KMS-11 (cell line): ENCODE data around the gene RYR1.
A peak's percentile ranks its signal among the peaks of the same experiment; 100 is the strongest.

Source experiments
- H2AFZ ChIP-seq: fragments of 200-600 bp; sonication (generic); 2 replicates; pipeline ENCODE4 v1.6.1; 2016; ENCODE audit warnings: antibody characterized with exemption, mixed run types, low read depth
- H3K27ac ChIP-seq: fragments of 200-600 bp; sonication (generic); 2 replicates; pipeline ENCODE4 v1.6.1; 2016; ENCODE audit warnings: mild to moderate bottlenecking, mixed run types
- H3K27me3 ChIP-seq: fragments of 200-600 bp; sonication (generic); 2 replicates; pipeline ENCODE4 v1.6.1; 2017; ENCODE audit warnings: mild to moderate bottlenecking, low read depth, mixed run types, moderate library complexity; ENCODE audit not compliant: insufficient read depth
- H3K36me3 ChIP-seq: fragments of 200-600 bp; sonication (generic); 2 replicates; pipeline ENCODE4 v1.6.1; 2017; ENCODE audit warnings: mild to moderate bottlenecking, mixed run types; ENCODE audit not compliant: insufficient read depth
- H3K4me1 ChIP-seq: fragments of 200-600 bp; sonication (generic); 2 replicates; pipeline ENCODE4 v1.6.1; 2016; ENCODE audit warnings: mild to moderate bottlenecking, low read depth, mixed run types; ENCODE audit not compliant: poor library complexity, severe bottlenecking
- H3K4me2 ChIP-seq: fragments of 200-600 bp; sonication (generic); 2 replicates; pipeline ENCODE4 v1.7.0; 2016; ENCODE audit warnings: mild to moderate bottlenecking, mixed run types
- H3K4me3 ChIP-seq: fragments of 200-600 bp; sonication (generic); IDR thresholded peaks from 2 replicates; pipeline ENCODE4 v1.6.1; 2017; ENCODE audit warnings: low read depth, low read length, mixed read lengths; ENCODE audit not compliant: insufficient read depth
- H3K79me2 ChIP-seq: fragments of 200-600 bp; sonication (generic); 2 replicates; pipeline ENCODE4 v1.6.1; 2016; ENCODE audit warnings: low read depth, mixed run types; ENCODE audit not compliant: insufficient read depth
- H3K9ac ChIP-seq: fragments of 200-600 bp; sonication (generic); 2 replicates; pipeline ENCODE4 v1.6.1; 2016; ENCODE audit warnings: mild to moderate bottlenecking, mixed run types
- H4K20me1 ChIP-seq: fragments of 200-600 bp; sonication (generic); 2 replicates; pipeline ENCODE4 v1.6.1; 2016; ENCODE audit warnings: mild to moderate bottlenecking, mixed run types; ENCODE audit not compliant: insufficient read depth
- TF ChIP-seq, protein P1 (sequence below): fragments of 200-600 bp; sonication (generic); conservative IDR thresholded peaks from 2 replicates; pipeline ENCODE4 v1.6.1; 2017; ENCODE audit warnings: low read depth, mild to moderate bottlenecking, antibody characterized with exemption, low read length, moderate library complexity, mixed read lengths

The RYR1 gene

DNA sequence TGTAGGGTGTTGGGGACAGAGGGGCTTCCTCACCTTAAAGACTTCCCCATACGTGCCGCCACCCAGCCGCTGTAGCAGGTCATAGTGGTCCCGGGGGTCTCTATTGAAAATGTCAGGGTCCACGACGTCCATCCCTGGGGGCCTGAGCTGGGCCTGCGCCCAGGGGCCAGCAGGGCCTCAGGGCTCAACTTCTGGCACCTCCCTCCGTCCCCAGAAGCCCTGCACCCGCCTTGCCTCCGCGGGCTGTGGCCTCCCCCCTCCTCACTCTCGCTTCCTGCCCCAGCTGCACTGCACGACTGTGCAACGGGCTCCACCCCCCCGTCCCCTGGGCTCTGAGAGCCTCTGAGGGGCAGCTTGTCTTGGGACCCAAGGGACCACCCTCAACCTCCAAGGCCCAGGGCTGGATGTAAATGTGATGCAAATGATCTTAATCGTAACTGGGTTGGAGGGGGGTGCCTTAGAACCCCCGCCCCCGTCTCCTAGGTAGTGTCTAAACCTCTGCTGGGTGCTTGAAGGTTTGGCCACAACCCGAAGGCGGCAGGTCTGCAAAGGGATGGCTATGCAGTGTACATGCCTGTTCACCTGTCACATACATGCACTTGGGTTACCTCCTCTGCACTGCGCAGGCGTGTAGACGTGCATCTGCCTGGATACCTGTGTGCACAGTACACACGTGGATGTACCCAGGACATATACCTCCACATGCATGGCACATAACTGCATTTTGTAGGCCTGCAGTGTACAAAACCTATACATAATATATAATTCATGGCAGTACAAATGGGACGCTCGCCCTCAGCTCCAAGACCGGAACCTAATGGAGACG lies 184.5 kb downstream of the RYR1 start, which contains the start of gene MAP4K1:
TSS of gene MAP4K1 (minus strand) at position 190 of the 826 bp plus-strand sequence. CDS start at position 132, 58 bp downstream.
- H2AFZ ChIP-seq = peak within 1 kb of the TSS; percentile 63
- H3K79me2 ChIP-seq = peaks cover 47% of the 10 kb centered on the region
- H3K4me3 ChIP-seq = peak within 1 kb of the TSS; percentile 28
- peak within 1 kb of the TSS; percentile 76 for H3K9ac ChIP-seq
- H4K20me1 ChIP-seq = no peaks in the 10 kb centered on the region
- 0 out of 2 replicates have a peak, but pooled peaks cover 7% of the 10 kb centered on the region for H3K36me3 ChIP-seq
- no peaks in the 10 kb centered on the region for H3K27me3 ChIP-seq
- TF ChIP-seq, protein P1, sequence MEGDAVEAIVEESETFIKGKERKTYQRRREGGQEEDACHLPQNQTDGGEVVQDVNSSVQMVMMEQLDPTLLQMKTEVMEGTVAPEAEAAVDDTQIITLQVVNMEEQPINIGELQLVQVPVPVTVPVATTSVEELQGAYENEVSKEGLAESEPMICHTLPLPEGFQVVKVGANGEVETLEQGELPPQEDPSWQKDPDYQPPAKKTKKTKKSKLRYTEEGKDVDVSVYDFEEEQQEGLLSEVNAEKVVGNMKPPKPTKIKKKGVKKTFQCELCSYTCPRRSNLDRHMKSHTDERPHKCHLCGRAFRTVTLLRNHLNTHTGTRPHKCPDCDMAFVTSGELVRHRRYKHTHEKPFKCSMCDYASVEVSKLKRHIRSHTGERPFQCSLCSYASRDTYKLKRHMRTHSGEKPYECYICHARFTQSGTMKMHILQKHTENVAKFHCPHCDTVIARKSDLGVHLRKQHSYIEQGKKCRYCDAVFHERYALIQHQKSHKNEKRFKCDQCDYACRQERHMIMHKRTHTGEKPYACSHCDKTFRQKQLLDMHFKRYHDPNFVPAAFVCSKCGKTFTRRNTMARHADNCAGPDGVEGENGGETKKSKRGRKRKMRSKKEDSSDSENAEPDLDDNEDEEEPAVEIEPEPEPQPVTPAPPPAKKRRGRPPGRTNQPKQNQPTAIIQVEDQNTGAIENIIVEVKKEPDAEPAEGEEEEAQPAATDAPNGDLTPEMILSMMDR = no peak
- H3K27ac ChIP-seq = peak within 1 kb of the TSS; percentile 83
- peaks cover 17% of the 10 kb centered on the region for H3K4me1 ChIP-seq
- peak within 1 kb of the TSS; percentile 89 for H3K4me2 ChIP-seq

GRCh38 chr19:38618590-38619360 lies 185.3 kb downstream of the RYR1 start, which contains the start of gene EIF3K:
Gene EIF3K, plus strand, starts transcription at chr19:38619188. Its CDS starts 81 bp downstream, at chr19:38619269.
- Histone ChIP-seq H3K27ac (peak within 1 kb of the TSS; percentile 83), H3K9ac (peak within 1 kb of the TSS; percentile 76), H3K79me2 (peaks cover 47% of the 10 kb centered on the region), H4K20me1 (no peaks in the 10 kb centered on the region), H3K36me3 (peaks cover 9% of the 10 kb centered on the region; the same call in 1 of the 2 replicates), H3K27me3 (no peaks in the 10 kb centered on the region), H3K4me2 (peak within 1 kb of the TSS; percentile 89), H3K4me3 (peak within 1 kb of the TSS; percentile 28), H2AFZ (peak within 1 kb of the TSS; percentile 63), H3K4me1 (peaks cover 17% of the 10 kb centered on the region)
- TF ChIP-seq, protein P1 = no peak

- Histone ChIP-seq H3K27ac (peak overlapping the region; percentile 51; the same call in 1 of the 2 replicates), H3K9ac (peak overlapping the region; percentile 76), H3K36me3 (peaks cover 9% of the 10 kb centered on the region; the same call in 1 of the 2 replicates), H3K4me3 (peak overlapping the region; percentile 28), H3K4me1 (peaks cover 17% of the 10 kb centered on the region), H4K20me1 (no peaks in the 10 kb centered on the region), H3K27me3 (no peaks in the 10 kb centered on the region), H2AFZ (peak overlapping the region; percentile 60; the same call in 1 of the 2 replicates), H3K4me2 (peak overlapping the region; percentile 88), H3K79me2 (peaks cover 47% of the 10 kb centered on the region)
- TF ChIP-seq, protein P1 = no peak
These were observed 186.1 kb downstream of the RYR1 start for GRCh38 chr19:38619361-38620174.

DNA sequence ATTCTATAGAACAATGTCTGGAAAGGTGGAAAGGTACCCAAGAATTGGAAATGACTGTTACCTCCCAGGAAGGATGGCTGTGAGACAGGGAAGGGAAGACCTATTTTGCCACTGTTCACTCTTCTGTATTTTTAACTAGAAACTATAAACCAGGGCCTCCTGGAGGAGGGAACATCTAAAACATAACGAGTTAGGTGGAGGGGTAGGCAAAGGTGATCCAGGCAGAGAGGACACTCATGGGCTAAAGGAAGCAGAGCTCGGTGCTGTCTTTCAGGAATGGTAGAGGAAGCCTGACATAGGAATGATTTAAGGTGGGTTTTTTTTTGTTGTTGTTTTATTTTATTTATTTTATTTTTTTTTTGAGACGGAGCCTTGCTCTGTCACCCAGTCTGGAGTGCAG lies 191.3 kb downstream of the RYR1 start:
- Histone ChIP-seq H3K27ac (no peak overlapping the region), H3K36me3 (peaks cover 20% of the 10 kb centered on the region; the same call in 1 of the 2 replicates), H3K79me2 (peaks cover 17% of the 10 kb centered on the region), H2AFZ (no peak overlapping the region), H4K20me1 (no peaks in the 10 kb centered on the region), H3K27me3 (no peaks in the 10 kb centered on the region), H3K4me2 (no peak overlapping the region), H3K9ac (no peak overlapping the region), H3K4me3 (no peak overlapping the region), H3K4me1 (peaks cover 6% of the 10 kb centered on the region)
- TF ChIP-seq, protein P1 = no peak
